IMR-90 (cell line): ENCODE data around the gene CRYGN. TPM values are rescaled to one million over a fixed set of nuclear protein-coding genes. Genes with fewer than 3 reads are reported as not detected.

Experiments used
- ATAC-seq: fragments of 200-7000 bp; cut with Tn5 transposase; 2 replicates; pipeline ENCODE4 v1.9.1; 2020; ENCODE audit warnings: low read depth, mild to moderate bottlenecking, moderate library complexity
- BruUV-seq: library from RNA; stranded (reverse); fragments of 400-500 nt; replicated peaks from 2 replicates; lab custom pipeline; 2021; lab: Mats Ljungman, UMichigan
- CTCF ChIA-PET: fragments of 300-600 bp; formaldehyde crosslinking; extraction: SDS; loops from one replicate; lab custom pipeline; 2021; ENCODE audit warnings: antibody characterized with exemption; lab: Yijun Ruan, JAX
- POLR2A ChIA-PET: fragments of 300-600 bp; sonication (Branson Sonifier 250); formaldehyde crosslinking; loops from one replicate; lab custom pipeline; 2022; ENCODE audit warnings: antibody characterized with exemption; ENCODE audit not compliant: unreplicated experiment; lab: Charles Lee
- DNase-seq: peaks from one replicate; pipeline ENCODE4 v3.0.0; 2013
- H2AFZ ChIP-seq: replicated peaks from 2 replicates; pipeline ENCODE3; 2013; ENCODE audit warnings: low read length, mild to moderate bottlenecking; ENCODE audit not compliant: poor library complexity
- H2AK5ac ChIP-seq: 2 replicates; pipeline ENCODE4 v1.6.1; 2013; ENCODE audit warnings: low read depth, low read length, inconsistent platforms
- H2AK9ac ChIP-seq: replicated peaks from 2 replicates; pipeline ENCODE3; 2013; ENCODE audit warnings: mild to moderate bottlenecking, low read depth, low read length, moderate library complexity; ENCODE audit not compliant: poor library complexity
- H2BK120ac ChIP-seq: 2 replicates; pipeline ENCODE4 v1.6.1; 2013; ENCODE audit warnings: low read depth, low read length, inconsistent platforms
- H2BK15ac ChIP-seq: 3 replicates; pipeline ENCODE4 v1.6.1; 2013; ENCODE audit warnings: low read depth, low read length, inconsistent platforms
- H2BK20ac ChIP-seq: 2 replicates; pipeline ENCODE4 v1.6.1; 2013; ENCODE audit warnings: low read depth, mild to moderate bottlenecking, inconsistent platforms, low read length, moderate library complexity
- H2BK5ac ChIP-seq: 2 replicates; pipeline ENCODE4 v1.6.1; 2013; ENCODE audit warnings: mild to moderate bottlenecking, low read depth, low read length, inconsistent platforms; ENCODE audit not compliant: poor library complexity, severe bottlenecking
- H3K14ac ChIP-seq: replicated peaks from 2 replicates; pipeline ENCODE4 v1.6.1; 2013; ENCODE audit warnings: low read depth, low read length, inconsistent platforms
- H3K18ac ChIP-seq: 2 replicates; pipeline ENCODE4 v1.6.1; 2013; ENCODE audit warnings: low read depth, low read length, control low read depth
- H3K23ac ChIP-seq: 2 replicates; pipeline ENCODE4 v1.6.1; 2013; ENCODE audit warnings: low read depth, low read length, inconsistent platforms
- H3K27ac ChIP-seq: 2 replicates; pipeline ENCODE4 v1.5.1; 2013; ENCODE audit warnings: mild to moderate bottlenecking, control low read depth, low read length; ENCODE audit not compliant: insufficient read depth
- H3K27me3 ChIP-seq: 2 replicates; pipeline ENCODE4 v1.6.1; 2013; ENCODE audit warnings: low read length; ENCODE audit not compliant: control insufficient read depth, insufficient read depth
- H3K36me3 ChIP-seq: 2 replicates; pipeline ENCODE4 v1.6.1; 2013; ENCODE audit warnings: low read length, mixed read lengths; ENCODE audit not compliant: control insufficient read depth, insufficient read depth
- H3K4ac ChIP-seq: 2 replicates; pipeline ENCODE4 v1.6.1; 2013; ENCODE audit warnings: low read depth, low read length, inconsistent platforms
- H3K4me1 ChIP-seq: 2 replicates; pipeline ENCODE4 v1.6.1; 2013; ENCODE audit warnings: low read length, mixed read lengths; ENCODE audit not compliant: control insufficient read depth, insufficient read depth
- H3K4me2 ChIP-seq: 2 replicates; pipeline ENCODE4 v1.6.1; 2013; ENCODE audit warnings: low read depth, mild to moderate bottlenecking, control low read depth, low read length, moderate library complexity
- H3K4me3 ChIP-seq: 2 replicates; pipeline ENCODE4 v1.5.1; 2013; ENCODE audit warnings: low read depth, mild to moderate bottlenecking, control low read depth, low read length, moderate library complexity; ENCODE audit not compliant: insufficient read depth
- H3K56ac ChIP-seq: 2 replicates; pipeline ENCODE4 v1.6.1; 2013; ENCODE audit warnings: low read length, inconsistent platforms; ENCODE audit not compliant: insufficient read depth; ENCODE audit errors: extremely low read depth
- H3K79me1 ChIP-seq, 2 experiments: 2 replicates each; pipeline ENCODE4 v1.6.1; 2013; ENCODE audit warnings: low read length in 2 of 2, inconsistent platforms in 1 of 2, low read depth in 1 of 2
- H3K9ac ChIP-seq: 2 replicates; pipeline ENCODE4 v1.6.1; 2013; ENCODE audit warnings: low read depth, low read length, control low read depth
- H3K9me1 ChIP-seq: 2 replicates; pipeline ENCODE4 v1.6.1; 2013; ENCODE audit warnings: low read length, inconsistent platforms; ENCODE audit not compliant: insufficient read depth
- H3K9me3 ChIP-seq: 2 replicates; pipeline ENCODE4 v1.6.1; 2013; ENCODE audit warnings: low read length; ENCODE audit not compliant: control insufficient read depth, insufficient read depth
- H4K20me1 ChIP-seq: 2 replicates; pipeline ENCODE4 v1.6.1; 2013; ENCODE audit warnings: low read length, inconsistent platforms; ENCODE audit not compliant: insufficient read depth
- H4K5ac ChIP-seq: 2 replicates; pipeline ENCODE4 v1.6.1; 2013; ENCODE audit warnings: mild to moderate bottlenecking, low read depth, low read length, control low read depth
- H4K8ac ChIP-seq, 2 experiments: 2 replicates each; pipeline ENCODE4 v1.6.1; 2013; ENCODE audit warnings: low read depth in 2 of 2, low read length in 2 of 2, control low read depth in 1 of 2, inconsistent platforms in 1 of 2
- H4K91ac ChIP-seq: 2 replicates; pipeline ENCODE4 v1.6.1; 2013; ENCODE audit warnings: low read depth, low read length, inconsistent platforms; ENCODE audit not compliant: insufficient read depth
- BHLHE40 ChIP-seq: fragments of 150-350 bp; IDR thresholded peaks from 2 replicates; pipeline ENCODE4 v1.6.1; 2016; ENCODE audit warnings: mild to moderate bottlenecking, low read depth, low read length
- CEBPB ChIP-seq: IDR thresholded peaks from 2 replicates; pipeline ENCODE4 v1.6.1; 2012; ENCODE audit warnings: low read depth, low read length, improper control_type of control experiment
- CHD1 ChIP-seq: IDR thresholded peaks from 2 replicates; pipeline ENCODE4 v1.6.1; 2012; ENCODE audit warnings: low read depth, low read length, improper control_type of control experiment
- FOS ChIP-seq: fragments of 150-350 bp; IDR thresholded peaks from 2 replicates; pipeline ENCODE4 v1.6.1; 2016; ENCODE audit warnings: low read depth, low read length
- MAFK ChIP-seq: IDR thresholded peaks from 2 replicates; pipeline ENCODE4 v1.6.1; 2012; ENCODE audit warnings: low read depth, low read length, improper control_type of control experiment
- MAZ ChIP-seq: IDR thresholded peaks from 2 replicates; pipeline ENCODE4 v1.6.1; 2012; ENCODE audit warnings: low read depth, mild to moderate bottlenecking, low read length, improper control_type of control experiment, moderate library complexity, borderline replicate concordance
- MXI1 ChIP-seq: IDR thresholded peaks from 2 replicates; pipeline ENCODE4 v1.6.1; 2012; ENCODE audit warnings: low read depth, mild to moderate bottlenecking, low read length, moderate library complexity, borderline replicate concordance
- NFE2L2 ChIP-seq: fragments of 150-350 bp; IDR thresholded peaks from 2 replicates; pipeline ENCODE4 v1.6.1; 2016; ENCODE audit warnings: low read depth, mild to moderate bottlenecking, low read length
- POLR2A ChIP-seq: IDR thresholded peaks from 2 replicates; pipeline ENCODE4 v1.6.1; 2012; ENCODE audit warnings: mild to moderate bottlenecking, low read depth, low read length
- RCOR1 ChIP-seq: IDR thresholded peaks from 2 replicates; pipeline ENCODE4 v1.6.1; 2012; ENCODE audit warnings: mild to moderate bottlenecking, low read length, improper control_type of control experiment; ENCODE audit not compliant: insufficient replicate concordance
- RFX5 ChIP-seq: IDR thresholded peaks from 2 replicates; pipeline ENCODE4 v1.8.0; 2012; ENCODE audit warnings: low read depth, mild to moderate bottlenecking, low read length, moderate library complexity
- SMC3 ChIP-seq: fragments of 150-350 bp; IDR thresholded peaks from 2 replicates; pipeline ENCODE4 v1.6.1; 2016; ENCODE audit warnings: low read depth, mild to moderate bottlenecking, antibody characterized with exemption, low read length, moderate library complexity
- WGBS, 2 experiments: methylation state at CpG; one replicate each; pipeline versions ENCODE4 v1.1.5 to v1.1.7; 2013; ENCODE audit warnings: missing lambda C conversion rate in 2 of 2; ENCODE audit not compliant: insufficient read length in 1 of 2; ENCODE audit errors: extremely low coverage in 2 of 2; 5-methylcytosine and 5-hydroxymethylcytosine counted together
- dilution Hi-C: fragments of 300-500 bp; cut with HindIII; formaldehyde crosslinking; loops from one replicate; pipeline ENCODE4 v1.14.3; 2018; ENCODE audit warnings: low sequenced_read_pairs; ENCODE audit not compliant: unreplicated experiment
- in situ Hi-C: fragments of 300-500 bp; cut with MboI; formaldehyde crosslinking; loops from 3 replicates; pipeline ENCODE4 v1.14.3; 2019; ENCODE audit warnings: low sequenced_read_pairs, inconsistent platforms, mixed read lengths
- intact Hi-C: fragments of 100-400 bp; cut with micrococcal nuclease; formaldehyde crosslinking; loops from 2 replicates; pipeline ENCODE4 v1.10.0; 2022
- polyA plus RNA-seq, 3 experiments: library from polyadenylated mRNA; depleted of rRNA; stranded (reverse); fragments of >200 nt; gene quantifications; 2 replicates each; pipeline ENCODE4 v1.2.3, GENCODE V29; 2012; ENCODE audit warnings: low replicate concordance in 1 of 3
- total RNA-seq: library from RNA; depleted of rRNA; stranded (reverse); fragments of >200 nt; gene quantifications from 2 replicates; pipeline ENCODE4 v1.2.3, GENCODE V29; 2012
- TF ChIP-seq, protein P1 (sequence below): fragments of 150-350 bp; IDR thresholded peaks from 2 replicates; pipeline ENCODE4 v1.6.1; 2016; ENCODE audit warnings: low read depth, mild to moderate bottlenecking, low read length, moderate library complexity, borderline replicate concordance
- TF ChIP-seq, protein P2 (sequence below): fragments of 150-350 bp; IDR thresholded peaks from 2 replicates; pipeline ENCODE4 v1.6.1; 2017; ENCODE audit warnings: mild to moderate bottlenecking, antibody characterized with exemption, low read length, low read depth

The CRYGN gene
- total and polyA plus RNA-seq, 2 of the 4 experiments (the other 2 are of a cell fraction): not detected

DNA sequence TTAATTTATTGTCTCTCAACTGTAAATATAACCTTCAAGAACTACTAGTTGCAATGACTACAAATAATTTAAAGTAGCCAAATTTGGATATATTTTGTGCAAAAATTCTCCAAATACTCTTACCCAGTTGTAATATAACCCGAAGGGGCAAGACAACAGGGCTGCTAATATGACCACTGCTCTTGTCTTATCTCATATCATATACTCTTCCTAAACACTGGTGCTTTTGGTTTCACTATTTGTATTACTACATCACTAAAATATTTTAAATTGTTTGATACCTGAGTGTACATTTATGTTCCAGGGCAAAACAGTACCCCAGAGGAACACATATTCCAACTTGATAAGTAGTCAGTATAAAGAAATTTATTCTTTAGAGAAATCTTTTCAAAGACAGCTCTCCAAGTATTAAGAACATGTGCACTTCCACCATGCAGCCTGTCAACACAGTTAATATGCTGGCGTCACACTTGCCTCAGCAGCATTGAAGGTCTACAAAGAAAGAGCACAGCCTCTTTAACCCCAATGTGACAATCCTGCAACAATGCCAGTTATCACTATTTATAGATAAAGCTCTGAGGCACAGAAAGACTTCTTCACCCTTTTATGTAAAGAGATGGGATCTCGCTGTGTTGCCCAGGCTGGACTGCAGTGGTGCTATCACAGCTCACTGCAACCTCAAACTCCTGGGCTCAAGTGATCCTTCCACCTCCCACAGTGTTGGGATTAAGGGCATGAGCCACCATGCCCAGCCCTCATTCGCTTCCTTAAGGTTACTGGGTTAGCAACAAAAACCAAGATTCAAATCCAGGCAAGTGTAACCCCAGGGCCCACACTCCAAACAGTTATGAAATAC, 41.9 kb upstream of the CRYGN start:
- TF ChIP-seq NFE2L2 (no peak), RCOR1 (no peak), BHLHE40 (no peak), POLR2A (no peak), MAZ (no peak), MXI1 (no peak; the same call in 1 of the 2 replicates), CHD1 (no peak), CEBPB (no peak), SMC3 (no peak), RFX5 (no peak), MAFK (no peak), FOS (no peak)
- TF ChIP-seq, protein P1, sequence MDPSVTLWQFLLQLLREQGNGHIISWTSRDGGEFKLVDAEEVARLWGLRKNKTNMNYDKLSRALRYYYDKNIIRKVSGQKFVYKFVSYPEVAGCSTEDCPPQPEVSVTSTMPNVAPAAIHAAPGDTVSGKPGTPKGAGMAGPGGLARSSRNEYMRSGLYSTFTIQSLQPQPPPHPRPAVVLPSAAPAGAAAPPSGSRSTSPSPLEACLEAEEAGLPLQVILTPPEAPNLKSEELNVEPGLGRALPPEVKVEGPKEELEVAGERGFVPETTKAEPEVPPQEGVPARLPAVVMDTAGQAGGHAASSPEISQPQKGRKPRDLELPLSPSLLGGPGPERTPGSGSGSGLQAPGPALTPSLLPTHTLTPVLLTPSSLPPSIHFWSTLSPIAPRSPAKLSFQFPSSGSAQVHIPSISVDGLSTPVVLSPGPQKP: no peak
- TF ChIP-seq, protein P2, sequence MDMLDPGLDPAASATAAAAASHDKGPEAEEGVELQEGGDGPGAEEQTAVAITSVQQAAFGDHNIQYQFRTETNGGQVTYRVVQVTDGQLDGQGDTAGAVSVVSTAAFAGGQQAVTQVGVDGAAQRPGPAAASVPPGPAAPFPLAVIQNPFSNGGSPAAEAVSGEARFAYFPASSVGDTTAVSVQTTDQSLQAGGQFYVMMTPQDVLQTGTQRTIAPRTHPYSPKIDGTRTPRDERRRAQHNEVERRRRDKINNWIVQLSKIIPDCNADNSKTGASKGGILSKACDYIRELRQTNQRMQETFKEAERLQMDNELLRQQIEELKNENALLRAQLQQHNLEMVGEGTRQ: no peak
- H4K20me1 ChIP-seq: peaks cover 17% of the 10 kb centered on the region; the same call in 1 of the 2 replicates
- peaks cover 21% of the 10 kb centered on the region for H3K36me3 ChIP-seq
- H3K18ac ChIP-seq: no peak overlapping the region
- no peak overlapping the region for H3K56ac ChIP-seq
- no peak overlapping the region for H2BK20ac ChIP-seq
- POLR2A ChIA-PET: no interaction called here
- no peak overlapping the region for H3K9ac ChIP-seq
- dilution Hi-C loops (no loop called here), in situ Hi-C loops (no loop called here), intact Hi-C loops (loop anchor here (10.0 kb wide), 1 partner anchor 73 kb away; no protein-coding TSS in a partner anchor)
- no peak overlapping the region for H2BK5ac ChIP-seq
- ATAC-seq (peak; percentile 50), DNase-seq (no peak)
- H3K9me1 ChIP-seq: peaks cover 10% of the 10 kb centered on the region; the same call in 1 of the 2 replicates
- H3K79me1 ChIP-seq: peaks cover 53 to 75% of the 10 kb centered on the region in 2 experiments
- WGBS, 2 experiments: 100% methylated on average over 1 of the region's 4 CpGs; no CpG with 5 or more reads in 1 of the 2 experiments
- H3K27me3 ChIP-seq: no peaks in the 10 kb centered on the region
- CTCF ChIA-PET: interaction anchor here (1.1 kb wide), 1 partner anchor 9 kb away, joined by 4 read pairs; no protein-coding TSS in a partner anchor
- no peak overlapping the region for H2AK9ac ChIP-seq
- no peak overlapping the region for H3K23ac ChIP-seq
- peaks cover 14% of the 10 kb centered on the region for H3K4me1 ChIP-seq
- H2BK120ac ChIP-seq: no peak overlapping the region
- H2BK15ac ChIP-seq: no peak overlapping the region
- no peak overlapping the region for H2AFZ ChIP-seq
- peak overlapping the region; percentile 57; the same call in 1 of the 2 replicates for H3K27ac ChIP-seq
- H3K14ac ChIP-seq: no peak overlapping the region
- BruUV-seq: no TSS peak
- no peaks in the 10 kb centered on the region for H3K9me3 ChIP-seq
- no peak overlapping the region for H4K91ac ChIP-seq
- peak overlapping the region; percentile 35; the same call in 1 of the 2 replicates for H2AK5ac ChIP-seq
- 0 out of 2 replicates have a peak overlapping the region, but pooled peaks have one; percentile 6 for H3K4ac ChIP-seq
- no peak overlapping the region; the same call in 1 of the 2 replicates for H3K4me2 ChIP-seq
- peak overlapping the region in 1 of 2 experiments; percentile 18; a peak in 1 of 4 replicates for H4K8ac ChIP-seq
- no peak overlapping the region for H3K4me3 ChIP-seq
- H4K5ac ChIP-seq: no peak overlapping the region
